Activated gamma-delta T cell treated with Interleukin-2 at 50 U/mL for 16 hours (primary cell): ENCODE data around the gene PTPA.

Experiments
- DNase-seq: peaks from one replicate; pipeline ENCODE4 v3.0.0-alpha.2; 2020

PTPA gene

GRCh38 chr9:129084087-129084486, 27.1 kb upstream of the PTPA start:
- no peak for DNase-seq

- DNase-seq = no peak
Measured at GRCh38 chr9:129089246-129089645, 22.0 kb upstream of the PTPA start.

- DNase-seq = no peak
Measured at GRCh38 chr9:129093602-129094386, 17.4 kb upstream of the PTPA start.

GRCh38 chr9:129094387-129095169, 16.6 kb upstream of the PTPA start:
- no peak for DNase-seq

- no peak for DNase-seq
Measured at GRCh38 chr9:129095170-129095667, 16.0 kb upstream of the PTPA start.

- no peak for DNase-seq
Measured at GRCh38 chr9:129095908-129096307, 15.3 kb upstream of the PTPA start.

- no peak for DNase-seq
Measured at GRCh38 chr9:129097671-129098306, 13.4 kb upstream of the PTPA start.

- DNase-seq = no peak
Measured at GRCh38 chr9:129098328-129098727, 12.9 kb upstream of the PTPA start.

- DNase-seq = no peak
Measured at GRCh38 chr9:129100383-129101169, 10.6 kb upstream of the PTPA start.

- DNase-seq = no peak
Measured at GRCh38 chr9:129101279-129101678, 9.9 kb upstream of the PTPA start.

GRCh38 chr9:129102095-129102525, 9.1 kb upstream of the PTPA start:
- DNase-seq = no peak

- no peak for DNase-seq
Measured at GRCh38 chr9:129102791-129103594, 8.2 kb upstream of the PTPA start.

- no peak for DNase-seq
Measured at GRCh38 chr9:129103595-129103965, 7.6 kb upstream of the PTPA start.

GRCh38 chr9:129104051-129104450, 7.2 kb upstream of the PTPA start:
- DNase-seq = no peak

GRCh38 chr9:129105857-129106694, 5.1 kb upstream of the PTPA start:
- DNase-seq = no peak

- DNase-seq = no peak
Measured at GRCh38 chr9:129107651-129108050, 3.6 kb upstream of the PTPA start.

GRCh38 chr9:129108083-129108804, 3.0 kb upstream of the PTPA start:
- no peak for DNase-seq

GRCh38 chr9:129108805-129109536, 2.2 kb upstream of the PTPA start:
- DNase-seq = no peak

- peak; percentile 23 for DNase-seq
Measured at GRCh38 chr9:129109537-129109903, 1.7 kb upstream of the PTPA start.
